CD4-positive, alpha-beta T cell treated with Interleukin-15 for 4 hours (primary cell): Measurements from ENCODE around the gene ROBO1.
"Not testable (repeated sequence)": the region's sequence is repeated elsewhere in the genome, so short reads cannot be mapped to it uniquely, and the experiment has no call there.

Source experiments
- DNase-seq: peaks from one replicate; pipeline ENCODE4 v3.0.0-alpha.2; 2020; ENCODE audit warnings: low spot score

Gene ROBO1

DNA sequence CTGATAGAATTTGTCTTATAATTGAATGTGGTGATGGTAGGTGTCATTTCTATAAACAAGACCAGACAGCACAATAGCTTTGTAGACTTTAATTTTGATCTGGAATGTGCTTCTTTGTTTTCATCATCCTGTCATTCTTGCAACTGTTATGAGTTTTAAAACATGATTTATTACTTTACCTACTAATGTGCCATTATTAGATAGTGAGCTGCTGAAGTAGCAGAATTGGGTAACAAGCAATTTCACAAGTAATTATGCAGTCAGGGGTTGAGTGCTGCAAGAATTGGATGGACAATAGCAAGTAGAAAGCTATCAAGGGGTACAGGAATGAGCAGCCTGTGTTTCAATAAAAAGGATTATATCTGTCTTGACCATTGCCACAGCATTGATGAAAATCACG lies 975.6 kb downstream of the ROBO1 start:
- no peak for DNase-seq

DNA sequence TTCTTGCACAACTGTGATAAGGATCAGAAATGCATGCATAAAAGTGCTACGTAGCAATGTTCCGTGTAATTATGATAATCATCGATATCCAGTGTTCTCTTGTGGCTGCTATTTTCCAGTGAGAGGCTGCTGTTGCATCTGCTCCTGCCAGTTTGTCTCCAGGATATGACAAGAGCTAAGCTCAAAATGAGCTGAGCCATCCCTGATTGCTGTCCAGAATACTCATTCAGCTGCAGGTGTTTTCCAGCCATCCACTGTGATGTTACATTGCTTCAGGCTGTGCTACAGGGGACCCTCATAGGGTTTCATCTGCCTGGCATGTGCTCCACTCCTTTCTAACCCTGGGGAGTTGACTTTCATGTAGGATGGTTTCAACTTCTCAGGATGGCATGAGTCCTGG lies 976.0 kb downstream of the ROBO1 start:
- DNase-seq: no peak

DNA sequence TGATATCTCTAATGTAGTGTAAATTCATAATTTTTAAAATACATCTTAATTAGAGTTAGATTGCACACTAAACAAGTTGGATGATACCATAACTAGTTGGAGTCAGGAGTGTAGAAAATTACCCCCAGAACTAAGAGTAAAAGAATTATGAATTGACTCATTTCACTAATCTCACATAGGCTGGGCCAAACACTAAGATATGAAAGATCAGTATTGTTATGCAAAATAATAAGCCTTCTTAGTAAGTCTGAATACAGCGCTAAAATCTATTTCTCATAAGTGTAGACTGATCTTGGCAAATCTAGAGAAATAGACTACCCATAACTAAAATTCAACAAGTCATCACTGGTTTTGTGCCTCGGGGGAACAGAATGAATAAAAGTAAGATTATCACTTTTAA lies 979.0 kb downstream of the ROBO1 start:
- DNase-seq: no peak

DNA sequence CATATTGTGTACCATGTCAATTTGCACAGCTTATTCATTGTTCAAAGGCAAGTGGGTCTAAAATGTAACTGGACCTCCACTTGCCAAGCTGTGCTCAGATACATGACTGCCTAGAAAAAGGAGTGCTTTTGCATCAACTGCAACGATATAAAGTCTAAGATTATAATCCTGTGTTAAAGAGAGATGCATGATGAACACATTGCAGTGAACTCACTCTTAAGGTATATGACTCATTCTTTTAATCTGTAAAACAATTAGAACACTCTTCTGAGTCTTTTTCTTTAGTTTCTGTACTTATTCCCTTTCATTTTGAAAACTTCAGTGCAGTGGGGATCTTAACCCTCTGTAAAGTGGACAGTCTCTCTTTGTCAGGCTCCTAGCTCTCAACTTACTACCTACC lies 982.8 kb downstream of the ROBO1 start:
- no peak for DNase-seq

DNA sequence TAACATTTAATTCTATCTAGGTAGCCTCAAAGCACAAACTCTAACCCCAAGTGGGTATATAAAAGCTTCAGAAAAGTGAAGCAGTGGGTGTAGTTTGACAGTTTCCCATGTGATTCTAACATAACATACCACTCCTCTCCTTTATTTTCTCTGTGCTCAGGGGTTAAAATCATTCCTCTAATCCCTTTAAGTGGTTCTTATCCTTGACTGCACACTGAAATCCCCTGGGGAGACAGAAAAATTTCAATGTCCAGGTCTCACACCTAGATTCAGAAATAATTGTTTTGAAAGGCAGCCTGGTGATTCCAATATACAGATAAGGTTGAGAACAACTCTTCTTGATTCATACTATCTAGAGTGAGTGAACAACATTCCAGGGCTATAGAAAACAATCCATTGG lies 986.4 kb downstream of the ROBO1 start:
- no peak for DNase-seq

DNA sequence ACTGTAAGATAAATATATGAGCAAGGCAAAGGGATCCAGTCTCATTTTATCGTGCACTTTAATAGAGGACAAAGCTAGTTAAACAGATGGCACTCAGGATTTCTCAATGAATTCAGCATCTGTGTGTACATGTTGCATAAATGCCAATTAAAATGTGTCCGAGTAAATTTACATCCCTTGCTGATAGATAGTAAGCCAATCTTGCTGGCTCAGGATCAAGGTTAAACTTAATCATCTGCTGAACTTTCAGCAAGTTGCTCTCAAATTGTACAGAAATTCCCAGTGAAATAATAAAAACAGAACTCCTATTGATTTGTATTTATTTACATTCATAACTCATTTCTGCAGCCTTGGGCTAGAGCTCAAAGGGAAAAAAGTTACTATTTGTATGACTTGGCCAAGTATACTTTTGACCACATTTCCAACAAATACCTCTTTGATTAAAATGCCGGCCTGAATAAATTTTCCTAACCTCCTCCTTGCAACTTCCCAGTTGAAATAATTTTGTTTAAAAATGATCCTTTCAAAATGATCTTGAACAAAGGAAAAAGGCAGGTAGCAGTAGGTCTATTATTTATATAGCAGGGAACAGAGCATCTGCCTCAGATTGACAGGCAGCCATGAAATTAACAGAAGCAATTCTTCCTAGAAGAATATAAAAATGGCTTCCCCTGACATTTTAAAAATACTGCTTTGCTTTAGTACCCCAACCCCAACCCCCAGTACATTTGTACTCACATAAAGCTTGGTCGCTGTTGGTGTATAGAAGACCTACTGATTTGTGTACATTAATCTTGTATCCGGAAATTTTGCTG lies 1001.9 kb downstream of the ROBO1 start:
- DNase-seq: no peak

DNA sequence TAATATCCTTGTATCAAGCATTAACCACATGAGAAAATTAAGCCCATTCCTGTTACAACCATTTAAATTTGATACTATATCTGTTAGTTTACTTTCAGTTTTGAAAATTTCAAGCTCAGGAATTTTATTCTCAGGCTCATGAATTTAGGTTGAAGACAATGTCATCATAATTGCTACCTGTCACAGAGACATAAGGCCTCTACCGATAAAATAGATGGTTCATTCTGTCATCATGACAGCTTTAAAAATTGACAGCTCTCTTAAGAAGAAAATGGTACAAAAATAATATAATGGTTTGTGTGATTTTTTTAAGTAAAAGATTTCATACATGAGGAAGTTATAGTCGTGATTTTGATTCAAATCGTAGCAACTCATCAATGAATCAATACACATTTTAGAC lies 1003.2 kb downstream of the ROBO1 start:
- DNase-seq: no peak

DNA sequence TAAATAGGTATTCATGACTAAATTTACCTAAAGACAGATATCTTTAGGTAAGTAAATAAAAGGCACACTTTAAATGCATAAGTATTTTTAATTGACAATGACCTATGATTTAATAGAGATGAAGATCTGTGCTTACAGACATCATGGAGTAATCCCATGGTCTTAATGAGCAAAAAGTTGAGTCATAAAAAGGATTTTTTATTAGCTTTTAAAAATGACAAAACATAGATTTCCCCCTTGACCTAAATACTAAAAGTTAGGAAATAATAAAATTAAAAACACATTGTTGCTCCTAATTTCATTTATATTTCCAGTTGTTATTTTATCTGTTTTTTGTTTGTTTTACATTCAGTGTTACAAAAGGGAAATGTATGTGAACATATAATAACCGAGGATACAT lies 1005.7 kb downstream of the ROBO1 start:
- no peak for DNase-seq

DNA sequence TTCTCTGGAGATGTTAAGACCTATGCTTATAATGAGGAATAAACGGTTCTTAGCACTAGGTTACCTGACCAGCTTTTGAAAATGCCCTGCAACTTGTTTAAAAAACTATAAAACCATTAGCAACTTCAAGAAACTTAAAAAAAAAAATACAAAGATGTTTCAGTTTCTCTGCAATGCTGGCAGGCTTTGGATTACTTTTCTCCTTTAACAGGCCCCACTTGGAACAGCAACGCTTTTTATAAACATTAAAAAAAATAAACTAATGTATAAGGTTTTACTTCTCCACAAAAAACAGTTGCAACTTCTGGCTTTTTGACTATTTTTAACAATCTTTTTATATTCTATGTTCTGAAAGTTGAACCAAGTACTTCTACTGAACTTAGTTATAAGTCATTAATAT lies 1006.7 kb downstream of the ROBO1 start:
- no peak for DNase-seq

DNA sequence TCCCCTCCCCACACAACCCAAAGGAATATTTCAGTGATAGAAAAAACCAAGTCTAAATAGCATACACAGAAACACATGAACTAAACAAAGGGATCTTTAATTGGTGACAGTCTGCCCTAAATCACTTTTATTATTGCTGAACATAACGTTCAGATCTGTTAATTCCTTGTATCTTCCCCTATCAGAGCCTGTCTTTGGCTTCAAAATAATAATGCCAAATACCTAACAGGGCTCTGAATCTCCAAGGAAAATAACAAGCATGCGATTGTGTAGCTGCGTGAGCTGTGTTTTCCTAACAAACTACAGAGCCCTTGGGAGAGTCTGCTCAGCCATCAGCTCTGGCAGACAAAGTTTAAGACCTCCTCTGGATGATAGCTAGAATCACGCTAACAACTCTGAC lies 1010.1 kb downstream of the ROBO1 start:
- no peak for DNase-seq

DNA sequence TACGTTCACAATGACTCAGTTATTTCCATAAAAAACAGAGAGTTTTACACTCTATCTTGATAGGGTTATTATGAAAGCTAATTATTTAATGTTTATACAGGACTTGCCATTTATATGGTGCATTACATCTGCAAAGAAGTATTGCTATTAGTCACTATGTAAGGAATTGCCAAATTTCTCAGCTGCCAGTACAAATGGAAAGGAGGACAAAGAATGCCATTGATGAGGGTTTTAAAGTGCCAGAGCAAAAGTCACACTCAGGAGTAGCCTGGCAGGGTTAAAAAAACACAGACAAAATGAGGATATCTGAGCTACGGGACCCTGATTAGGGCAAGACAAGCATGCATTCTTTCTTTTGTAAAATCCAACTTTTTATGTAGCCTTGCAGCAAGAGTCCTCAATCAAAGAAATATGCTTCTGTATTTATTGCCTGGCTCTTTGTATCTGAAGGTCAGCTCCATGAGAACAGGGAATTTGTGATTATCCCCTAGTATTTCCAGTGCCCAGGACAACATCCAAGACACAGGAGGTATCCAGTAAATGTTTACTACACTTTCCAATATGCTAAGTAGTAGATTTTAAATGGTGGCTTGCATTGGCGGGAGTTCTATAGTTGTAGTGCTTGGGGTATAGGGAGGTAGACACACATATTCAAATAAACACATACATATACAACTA lies 1013.6 kb downstream of the ROBO1 start:
- DNase-seq: no peak

DNA sequence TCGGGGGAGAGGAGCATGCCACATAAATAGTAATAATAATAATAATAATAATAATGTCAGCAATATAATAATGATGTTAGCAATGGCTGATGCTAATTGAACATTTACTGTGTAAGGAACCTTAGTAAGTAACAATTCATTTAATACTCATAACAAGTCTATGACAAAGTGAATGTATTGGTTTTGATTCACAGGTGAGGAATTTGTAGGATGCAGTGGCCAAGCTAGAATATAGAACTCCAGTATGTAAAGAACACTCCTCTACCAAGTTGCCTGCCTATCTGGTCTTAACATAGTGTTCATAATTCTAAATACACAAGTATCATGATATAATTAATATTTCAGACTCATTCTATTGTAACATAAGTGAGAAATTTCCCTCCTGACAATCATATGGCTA lies 1016.5 kb downstream of the ROBO1 start:
- DNase-seq: no peak

DNA sequence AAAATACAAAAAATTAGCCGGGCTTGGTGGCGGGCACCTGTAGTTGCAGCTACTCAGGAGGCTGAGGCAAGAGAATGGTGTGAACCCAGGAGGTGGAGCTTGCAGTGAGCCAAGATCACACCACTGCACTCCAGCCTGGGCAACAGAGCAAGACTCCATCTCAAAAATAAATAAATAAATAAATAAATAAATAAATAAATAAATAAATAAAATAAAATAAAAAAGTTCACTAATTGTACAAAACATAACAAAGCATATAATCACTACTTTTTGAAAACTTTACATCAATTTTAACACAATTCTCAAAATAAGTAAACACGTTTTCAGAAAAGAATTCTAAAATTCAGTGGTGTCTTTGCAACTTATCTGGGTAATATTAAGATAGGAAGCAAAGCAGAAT lies 1017.5 kb downstream of the ROBO1 start:
- not testable (repeated sequence) for DNase-seq

DNA sequence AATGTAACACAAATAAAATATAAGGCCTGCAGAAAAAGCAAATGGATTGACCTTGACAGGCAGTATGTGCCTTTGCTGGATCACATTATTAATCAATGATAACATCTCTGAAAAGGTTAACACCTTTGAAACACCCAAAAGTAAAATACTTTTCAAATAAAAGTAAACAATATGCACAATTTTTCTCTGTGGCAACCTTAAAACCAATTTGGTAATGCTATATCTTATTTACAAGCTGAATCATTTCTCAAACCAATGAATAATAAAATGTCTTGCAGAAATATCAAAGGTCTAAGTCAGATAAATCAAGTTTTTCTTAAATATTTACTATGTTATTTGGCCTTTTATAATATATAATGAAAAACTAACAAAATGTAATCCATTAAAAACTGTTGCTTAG lies 1018.7 kb downstream of the ROBO1 start:
- DNase-seq: no peak

DNA sequence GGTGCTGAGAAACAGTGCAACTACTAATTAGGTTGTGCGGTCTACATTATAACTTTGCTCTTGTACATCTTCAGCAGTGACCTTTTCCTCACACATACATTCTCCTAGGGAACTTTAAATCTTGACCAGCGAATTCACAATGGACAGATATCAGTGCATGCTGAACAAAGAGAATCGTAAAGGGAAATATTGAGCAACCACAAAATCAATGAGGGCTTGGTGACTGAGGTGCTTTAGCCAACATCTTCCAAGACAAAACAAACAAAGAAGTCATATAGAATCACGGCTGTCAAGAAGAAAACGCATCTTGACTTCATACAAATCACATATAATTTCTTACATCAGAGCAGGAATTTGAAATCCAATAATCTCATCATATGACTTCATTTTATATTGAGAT lies 1022.0 kb downstream of the ROBO1 start:
- no peak for DNase-seq

DNA sequence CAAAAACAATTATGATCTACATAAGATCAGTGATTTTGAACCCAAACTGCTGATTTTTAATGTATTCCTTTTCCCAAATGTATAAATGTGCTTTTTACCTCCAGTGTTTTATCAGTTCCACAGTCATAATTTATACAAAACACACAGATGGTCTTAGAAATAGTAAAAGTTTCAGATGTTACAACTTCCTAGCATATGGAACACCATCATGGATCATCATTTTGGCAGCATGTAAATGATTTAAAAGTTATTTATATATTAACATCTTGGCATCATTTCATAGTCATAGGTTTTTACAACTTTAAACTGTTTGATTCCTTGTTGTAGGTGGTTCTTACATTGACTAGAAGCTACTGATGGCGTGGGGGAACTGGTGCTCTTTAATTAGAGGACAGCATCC lies 1025.3 kb downstream of the ROBO1 start:
- no peak for DNase-seq

DNA sequence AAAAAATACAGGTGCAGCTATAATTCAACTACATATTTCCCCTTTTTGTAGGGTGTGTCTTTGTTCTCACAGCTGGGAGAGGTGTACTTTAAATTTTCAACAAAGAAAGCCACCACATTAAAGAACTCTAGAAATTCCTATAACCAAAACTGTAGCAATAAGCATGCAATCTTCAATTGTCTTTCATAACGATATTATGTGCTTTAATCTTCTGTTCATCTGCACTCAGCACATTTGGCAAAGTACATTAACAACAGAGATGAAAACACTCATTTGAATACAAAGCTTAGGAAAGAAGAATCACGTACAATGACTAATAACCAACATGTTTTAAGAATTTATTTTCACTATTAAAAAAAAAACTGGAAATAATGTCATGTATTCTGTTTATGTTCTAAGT lies 1025.8 kb downstream of the ROBO1 start:
- DNase-seq: no peak

DNA sequence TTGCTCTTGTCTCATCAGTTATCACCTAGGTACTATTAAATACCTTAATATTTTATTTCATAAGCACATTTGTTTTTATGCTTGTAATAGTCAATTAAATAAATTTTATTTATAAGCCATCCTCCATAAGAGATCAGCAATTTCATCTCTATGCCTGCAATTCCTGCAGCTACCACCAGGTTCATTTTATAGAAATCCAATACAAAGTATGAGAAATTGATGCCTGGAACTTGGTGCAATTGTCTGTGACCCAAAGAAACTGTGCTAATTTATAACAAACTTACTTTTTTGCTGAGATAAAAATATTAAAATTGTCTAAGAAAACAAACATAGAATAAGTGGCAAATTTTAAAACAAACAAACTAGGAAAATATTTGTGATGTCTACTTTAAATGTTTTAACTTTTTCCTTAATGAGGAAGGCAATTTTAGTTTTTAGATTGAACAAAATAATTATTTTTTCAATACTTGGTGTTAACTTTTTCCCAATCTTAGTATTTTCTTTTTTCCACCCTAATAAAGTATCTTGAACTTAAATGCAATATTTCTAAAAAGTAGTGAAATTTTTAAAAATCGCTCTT lies 1026.6 kb downstream of the ROBO1 start:
- no peak for DNase-seq

DNA sequence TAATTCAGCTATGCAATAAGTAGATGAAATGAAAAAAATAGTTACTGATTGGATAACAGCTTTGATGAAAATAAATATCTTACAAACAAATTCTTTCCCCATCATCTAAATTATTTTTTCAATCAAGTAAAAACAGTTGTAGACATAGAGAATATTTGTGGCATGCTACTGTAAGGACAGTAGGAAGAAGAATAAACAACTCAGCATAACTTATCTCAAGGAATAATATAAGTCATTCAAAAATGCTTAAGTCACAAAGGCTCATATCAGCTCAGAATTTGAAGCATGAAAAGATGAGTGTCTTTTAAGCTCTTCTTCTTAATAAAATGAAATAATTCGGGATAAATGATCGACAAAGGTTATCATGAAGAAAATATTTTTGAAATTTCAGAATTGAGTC lies 1029.0 kb downstream of the ROBO1 start:
- no peak for DNase-seq

DNA sequence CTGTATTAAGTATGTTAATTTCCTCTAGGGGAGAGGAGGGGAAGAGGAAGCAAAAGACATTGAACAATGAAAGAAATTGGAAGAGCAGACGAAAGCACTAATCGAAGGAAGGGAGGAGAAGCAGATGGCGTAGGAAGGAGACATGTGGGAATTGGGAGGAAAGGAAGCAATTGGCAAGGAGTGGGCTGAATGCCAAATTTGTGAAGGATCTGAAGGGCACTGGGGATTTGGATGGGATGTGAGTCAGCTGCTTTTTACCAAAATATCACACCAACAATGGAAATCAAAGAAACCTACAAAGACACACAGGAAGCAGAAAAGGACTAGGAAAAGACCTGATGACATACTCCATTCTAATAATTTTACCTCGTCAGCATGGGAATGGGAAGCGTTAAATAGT lies 1029.8 kb downstream of the ROBO1 start:
- DNase-seq: no peak

DNA sequence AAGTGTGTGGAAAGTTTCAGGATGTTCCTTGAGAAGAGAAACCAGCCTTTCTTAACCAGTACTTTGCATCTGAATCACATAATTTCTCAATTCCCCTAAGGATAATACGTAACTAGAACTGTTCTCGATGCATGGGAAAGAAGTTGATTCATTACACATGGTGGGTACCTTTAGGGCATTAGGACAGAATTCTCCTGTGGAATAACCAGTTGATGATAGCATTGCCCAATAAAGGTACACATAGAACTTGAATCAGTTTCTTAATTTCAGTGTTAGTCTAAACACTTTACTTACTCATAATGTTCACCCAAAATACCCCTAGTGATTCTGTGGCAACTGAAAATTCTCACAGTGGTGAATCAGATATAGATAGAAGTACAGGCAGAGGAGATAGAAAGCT lies 1030.9 kb downstream of the ROBO1 start:
- DNase-seq: no peak

DNA sequence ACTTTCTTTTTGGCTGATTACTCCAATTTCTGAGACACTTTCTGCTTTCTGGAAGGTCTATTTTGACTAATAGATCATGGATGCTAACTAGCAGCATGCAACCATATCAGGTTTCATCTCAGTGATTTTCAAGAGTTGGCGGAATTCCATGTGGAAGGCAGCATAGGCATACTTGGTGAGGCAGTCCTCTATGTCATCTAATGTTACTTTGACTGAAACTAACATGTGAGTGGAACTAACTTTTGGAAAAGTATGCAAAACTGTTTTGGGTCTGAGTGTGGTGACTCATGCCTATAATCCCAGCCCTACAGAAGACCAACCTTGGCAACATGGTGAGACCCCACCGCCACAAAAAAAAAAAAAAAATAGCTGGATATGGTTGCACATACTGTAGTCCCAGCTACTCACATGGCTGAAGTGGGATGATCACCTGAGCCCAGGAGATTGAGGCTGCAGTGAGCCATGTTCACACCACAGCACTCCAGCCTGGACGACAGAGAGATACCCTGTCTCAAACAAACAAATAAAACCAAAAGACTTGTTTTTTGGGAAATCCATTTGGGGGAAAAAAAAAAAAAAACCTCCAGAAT lies 1033.7 kb downstream of the ROBO1 start:
- DNase-seq: no peak

DNA sequence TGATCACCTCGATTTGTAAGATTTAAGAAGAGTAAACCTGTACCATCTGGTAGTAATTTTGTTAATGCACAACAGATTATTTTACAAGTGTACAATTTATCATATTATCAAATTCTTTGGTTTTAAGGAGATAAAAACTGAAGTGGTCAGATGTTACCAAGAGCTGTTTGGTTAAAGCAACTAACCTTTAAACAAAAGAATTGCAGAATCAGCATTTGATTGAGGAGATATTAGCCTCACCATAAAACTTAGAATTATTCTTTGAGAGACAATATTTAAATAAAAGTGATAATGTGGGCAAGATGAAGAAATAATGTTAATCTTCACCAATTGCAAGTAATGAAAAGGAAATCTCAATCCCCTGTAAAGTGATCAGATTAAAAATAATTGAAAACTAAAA lies 1034.9 kb downstream of the ROBO1 start:
- DNase-seq: no peak
